Measurements from ENCODE around the gene BHLHE23.

DNA sequence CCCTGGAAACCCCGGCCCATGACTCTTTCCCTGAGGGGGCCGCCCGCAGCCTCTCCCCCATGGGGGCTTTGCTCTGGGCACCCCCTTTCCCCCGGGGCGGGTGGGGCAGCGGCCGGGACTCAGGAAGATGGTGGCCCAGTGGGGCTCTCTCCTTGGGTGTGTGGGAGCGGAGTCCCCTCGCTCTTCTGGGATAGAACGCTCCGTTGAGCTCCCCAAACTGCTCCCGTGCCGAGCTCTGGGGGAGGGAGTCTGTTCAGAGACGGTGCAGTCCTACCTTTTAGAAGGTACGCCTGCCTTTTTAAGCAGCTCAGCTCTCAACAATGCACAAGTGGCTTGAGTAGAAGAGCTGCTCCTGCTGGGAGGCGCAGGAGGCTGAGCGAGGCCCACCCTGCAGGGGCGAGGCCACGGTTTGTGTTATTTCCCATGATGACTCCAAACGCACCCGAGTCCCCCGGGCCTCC, 21.7 kb upstream of the BHLHE23 start:
- TF ChIP-seq, protein P1, sequence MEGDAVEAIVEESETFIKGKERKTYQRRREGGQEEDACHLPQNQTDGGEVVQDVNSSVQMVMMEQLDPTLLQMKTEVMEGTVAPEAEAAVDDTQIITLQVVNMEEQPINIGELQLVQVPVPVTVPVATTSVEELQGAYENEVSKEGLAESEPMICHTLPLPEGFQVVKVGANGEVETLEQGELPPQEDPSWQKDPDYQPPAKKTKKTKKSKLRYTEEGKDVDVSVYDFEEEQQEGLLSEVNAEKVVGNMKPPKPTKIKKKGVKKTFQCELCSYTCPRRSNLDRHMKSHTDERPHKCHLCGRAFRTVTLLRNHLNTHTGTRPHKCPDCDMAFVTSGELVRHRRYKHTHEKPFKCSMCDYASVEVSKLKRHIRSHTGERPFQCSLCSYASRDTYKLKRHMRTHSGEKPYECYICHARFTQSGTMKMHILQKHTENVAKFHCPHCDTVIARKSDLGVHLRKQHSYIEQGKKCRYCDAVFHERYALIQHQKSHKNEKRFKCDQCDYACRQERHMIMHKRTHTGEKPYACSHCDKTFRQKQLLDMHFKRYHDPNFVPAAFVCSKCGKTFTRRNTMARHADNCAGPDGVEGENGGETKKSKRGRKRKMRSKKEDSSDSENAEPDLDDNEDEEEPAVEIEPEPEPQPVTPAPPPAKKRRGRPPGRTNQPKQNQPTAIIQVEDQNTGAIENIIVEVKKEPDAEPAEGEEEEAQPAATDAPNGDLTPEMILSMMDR (IDR thresholded peaks at IDR 0.05), result no peak
- no peak for TF ChIP-seq POLR2AphosphoS5 (IDR thresholded peaks at IDR 0.05)
